Activated CD4-positive, alpha-beta T cell treated with anti-CD3 and anti-CD28 coated beads, Interleukin-2, amount 50 U/mL, for 24 hours (primary cell): ENCODE measurements around the gene ANKRD65.
"Not testable (repeated sequence)": the region's sequence is repeated elsewhere in the genome, so short reads cannot be mapped to it uniquely, and the experiment has no call there.

Source experiments
- DNase-seq, 2 donors: peaks; one replicate each; pipeline ENCODE4 v3.0.0-alpha.2; 2020; ENCODE audit warnings: low read depth in 1 of 2, low spot score in 1 of 2

The ANKRD65 gene

DNA sequence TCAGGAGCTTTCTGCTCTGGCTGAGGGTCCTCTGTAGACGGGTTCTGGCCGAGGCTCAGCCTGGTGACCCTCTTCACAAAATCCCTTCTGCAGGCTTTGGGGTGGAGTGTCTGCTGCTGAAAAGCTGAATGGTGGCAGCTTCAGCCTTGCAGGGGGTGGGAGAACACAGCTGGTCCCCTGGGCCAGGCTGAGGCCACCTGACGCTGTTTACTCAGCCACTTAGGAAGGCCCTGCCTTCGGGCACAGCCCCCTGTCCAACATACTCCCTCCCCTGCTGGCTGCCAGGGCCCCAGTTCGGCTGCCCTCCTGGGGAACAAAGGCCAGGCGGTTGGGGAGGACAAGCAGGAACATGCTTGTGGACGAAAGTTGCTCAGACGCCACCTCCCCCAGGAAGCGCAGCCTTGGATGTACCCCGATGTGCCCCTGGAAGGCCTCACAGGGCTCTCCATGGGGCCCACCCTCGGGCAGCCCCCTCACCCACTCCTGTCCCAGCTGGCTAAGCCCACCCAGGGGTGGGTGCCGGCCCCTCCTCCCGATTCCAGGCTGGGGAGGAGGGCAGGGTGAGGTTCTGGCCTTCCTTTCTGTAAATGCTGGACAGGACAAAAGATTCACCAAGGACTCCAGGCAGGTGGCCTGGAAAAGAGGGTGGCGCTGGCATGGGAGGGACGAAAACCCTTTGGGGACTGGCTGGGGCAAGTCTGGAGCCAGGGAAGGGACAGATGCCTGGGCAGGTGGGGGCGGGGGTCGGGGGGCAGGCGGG lies at the start of gene ANKRD65:
Gene ANKRD65, minus strand, starts transcription at position 130 of the 760 bp plus-strand sequence. CDS start 271 bp downstream, outside the sequence.
- DNase-seq = no peak

DNA sequence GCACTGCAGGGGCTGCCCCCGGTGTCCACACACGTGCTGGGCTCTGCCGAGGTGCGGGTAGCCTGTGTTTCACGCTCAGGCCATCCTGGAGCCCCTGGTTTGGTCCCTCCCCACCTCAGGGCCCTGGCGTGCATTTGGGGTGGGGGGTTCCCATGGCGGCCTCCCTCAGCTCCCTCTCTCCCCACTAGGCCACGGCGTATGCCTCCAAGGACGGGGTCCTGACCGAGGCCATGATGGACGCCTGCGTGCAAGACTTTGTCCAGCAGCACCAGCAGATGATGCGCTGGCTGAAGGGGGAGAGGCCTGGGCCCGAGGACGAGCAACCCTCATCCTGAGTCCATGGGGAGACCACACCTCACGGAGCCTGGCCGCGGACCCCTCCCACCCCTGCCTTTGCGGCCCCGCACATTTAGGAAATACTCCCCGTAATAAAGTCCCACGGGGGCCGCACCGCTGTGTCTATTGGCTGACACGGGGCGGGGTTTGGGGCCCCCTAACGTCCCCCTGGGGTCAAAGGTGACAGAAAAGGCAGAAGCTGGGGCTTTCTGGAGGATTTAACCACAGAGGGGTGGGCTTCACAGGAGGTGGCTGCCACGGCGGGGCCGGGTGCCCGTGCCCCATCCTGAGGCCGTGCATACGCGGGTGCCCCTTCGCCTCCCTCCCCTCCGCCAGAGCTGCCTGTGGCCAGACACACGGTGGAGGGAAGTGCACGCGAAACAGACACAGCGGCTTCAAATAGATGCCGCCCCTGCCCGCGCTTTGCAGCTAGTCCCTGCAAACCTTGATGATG lies 47.3 kb upstream of the ANKRD65 start:
- not testable (repeated sequence) for DNase-seq

DNA sequence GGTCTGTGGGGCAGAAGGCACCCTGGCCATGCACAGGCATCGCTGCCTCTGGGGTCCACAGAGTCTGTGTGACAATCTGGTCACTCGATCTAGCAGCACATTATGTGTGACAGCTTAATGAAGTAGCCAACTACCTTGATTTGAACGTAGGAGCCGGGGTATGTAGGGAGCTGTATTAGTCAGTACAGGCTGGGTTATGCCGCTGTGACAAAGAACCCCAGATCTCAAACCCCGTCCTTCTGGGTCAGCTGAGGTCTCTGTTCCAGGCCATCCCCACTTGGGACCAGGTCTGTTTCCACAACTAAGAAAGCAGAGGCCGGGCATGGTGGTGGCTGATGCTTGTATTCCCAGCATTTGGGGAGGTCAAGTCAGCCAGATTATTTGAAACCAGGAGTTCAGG lies 42.2 kb upstream of the ANKRD65 start:
- no peak for DNase-seq

- no peak for DNase-seq
Measured at GRCh38 chr1:1462318-1462966, 41.4 kb upstream of the ANKRD65 start.

GRCh38 chr1:1461721-1462317 lies 40.7 kb upstream of the ANKRD65 start:
- DNase-seq = no peak

DNA sequence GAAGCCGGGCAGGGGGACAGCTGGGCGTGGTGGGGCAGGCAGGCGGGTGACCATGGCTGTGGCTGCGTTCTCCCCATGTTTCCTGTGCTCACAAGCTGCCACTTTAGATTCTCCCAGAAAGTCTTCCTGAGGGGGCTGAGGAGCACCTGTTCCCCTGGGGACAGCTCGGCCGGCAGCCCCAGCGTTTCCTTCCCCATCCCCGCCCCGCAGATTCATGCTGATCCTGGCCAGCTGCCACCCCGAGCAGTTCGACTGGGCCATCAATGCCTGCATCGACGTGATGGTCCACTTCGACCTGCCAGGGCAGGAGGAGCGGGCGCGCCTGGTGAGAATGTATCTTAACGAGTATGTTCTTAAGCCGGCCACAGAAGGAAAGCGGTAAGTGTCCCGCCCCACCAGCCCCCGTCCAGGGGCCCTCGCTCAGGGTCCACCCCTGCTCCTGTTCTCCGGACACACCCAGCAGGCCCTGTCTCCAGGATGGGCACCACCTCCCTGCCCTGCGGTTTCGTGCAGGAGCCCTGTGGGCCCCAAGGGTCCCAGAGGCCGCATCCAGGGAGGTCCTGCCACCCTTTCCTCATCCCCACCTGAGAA lies 39.6 kb upstream of the ANKRD65 start:
- no peak for DNase-seq

GRCh38 chr1:1459711-1460110 lies 38.6 kb upstream of the ANKRD65 start:
- DNase-seq = not testable (repeated sequence)

- DNase-seq = not testable (repeated sequence)
Measured at GRCh38 chr1:1459156-1459555, 38.1 kb upstream of the ANKRD65 start.

GRCh38 chr1:1456683-1457255 lies 35.7 kb upstream of the ANKRD65 start:
- DNase-seq = not testable (repeated sequence)

DNA sequence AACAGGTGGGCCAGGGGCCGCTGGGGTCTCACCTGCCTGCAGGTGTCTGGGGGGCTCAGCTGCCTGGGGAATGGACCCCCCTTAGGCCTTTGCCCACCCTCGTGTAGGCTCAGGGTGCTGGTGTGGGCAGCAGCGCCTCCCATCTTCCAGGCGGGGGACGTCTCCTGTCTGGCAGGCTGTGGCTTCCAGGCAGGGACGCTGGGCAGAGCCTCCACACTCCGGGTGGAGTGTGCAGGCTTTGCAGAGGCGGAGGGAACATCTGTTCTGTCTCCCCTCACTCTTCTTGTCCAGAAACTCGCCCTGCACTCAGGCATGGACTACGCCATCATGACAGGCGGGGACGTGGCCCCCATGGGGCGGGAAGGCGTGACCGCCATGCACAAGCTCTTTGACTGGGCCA lies 34.9 kb upstream of the ANKRD65 start:
- not testable (repeated sequence) for DNase-seq

DNA sequence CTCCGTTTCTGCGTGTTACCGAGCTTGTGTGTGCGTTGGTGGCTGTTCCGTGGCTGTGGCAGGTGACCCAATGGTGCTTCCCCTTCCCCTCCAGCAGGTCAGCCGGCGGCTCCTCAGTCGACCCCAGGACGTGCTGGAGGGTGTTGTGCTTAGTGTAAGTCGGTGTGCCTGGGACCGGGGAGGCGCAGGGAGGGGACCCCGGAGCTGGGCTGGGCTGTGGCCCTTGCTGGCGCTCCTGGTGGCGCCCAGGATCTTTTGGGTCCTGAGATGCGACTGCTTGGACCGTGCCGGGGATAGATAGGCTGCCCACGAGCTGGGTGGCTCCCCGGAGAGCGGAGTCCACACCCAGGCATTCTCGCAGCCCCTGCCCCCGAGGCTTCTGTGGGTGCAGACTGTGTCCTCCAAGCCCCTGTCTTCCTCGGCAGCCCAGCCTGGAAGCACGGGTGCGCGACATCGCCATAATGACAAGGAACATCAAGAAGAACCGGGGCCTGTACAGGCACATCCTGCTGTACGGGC lies 34.3 kb upstream of the ANKRD65 start:
- no peak for DNase-seq

GRCh38 chr1:1454286-1455056 lies 33.4 kb upstream of the ANKRD65 start:
- not testable (repeated sequence) for DNase-seq

GRCh38 chr1:1452882-1453281 lies 31.8 kb upstream of the ANKRD65 start:
- no peak for DNase-seq

GRCh38 chr1:1452365-1452739 lies 31.3 kb upstream of the ANKRD65 start:
- DNase-seq = not testable (repeated sequence)

GRCh38 chr1:1451696-1452364 lies 30.8 kb upstream of the ANKRD65 start:
- DNase-seq = no peak

DNA sequence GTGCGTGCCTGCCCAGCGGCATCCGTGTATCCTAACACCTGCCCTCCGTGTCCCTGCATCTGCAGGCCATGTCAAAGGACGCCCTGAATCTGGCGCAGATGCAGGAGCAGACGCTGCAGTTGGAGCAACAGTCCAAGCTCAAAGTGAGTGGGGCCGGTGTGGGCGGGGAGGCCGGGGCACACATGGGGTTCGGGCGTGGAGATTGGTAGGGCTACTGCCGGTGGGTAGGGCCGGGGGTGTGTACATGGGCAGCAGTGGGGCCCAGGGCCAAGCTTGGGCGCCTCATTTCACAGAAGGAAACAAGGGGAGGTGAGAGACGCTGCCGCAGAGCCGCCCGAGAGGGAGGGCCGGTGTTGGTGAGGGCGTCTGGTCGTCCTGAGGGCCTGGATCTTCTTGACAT lies 29.5 kb upstream of the ANKRD65 start:
- DNase-seq = not testable (repeated sequence)

GRCh38 chr1:1449099-1449739 lies 28.1 kb upstream of the ANKRD65 start, which contains the start of gene ATAD3C:
Gene ATAD3C, plus strand, starts transcription at chr1:1449689. Its CDS starts 995 bp downstream, at chr1:1450684.
- DNase-seq = no peak

GRCh38 chr1:1446631-1447030 lies 25.6 kb upstream of the ANKRD65 start:
- not testable (repeated sequence) for DNase-seq
